ENCODE measurements around the gene HOXC10. TPM values are rescaled to one million over a fixed set of nuclear protein-coding genes. Genes with fewer than 3 reads are reported as not detected.

The HOXC10 gene
- total and polyA plus RNA-seq, 2 donors from 2014 or later, result 49.7 to 50.7 TPM

DNA sequence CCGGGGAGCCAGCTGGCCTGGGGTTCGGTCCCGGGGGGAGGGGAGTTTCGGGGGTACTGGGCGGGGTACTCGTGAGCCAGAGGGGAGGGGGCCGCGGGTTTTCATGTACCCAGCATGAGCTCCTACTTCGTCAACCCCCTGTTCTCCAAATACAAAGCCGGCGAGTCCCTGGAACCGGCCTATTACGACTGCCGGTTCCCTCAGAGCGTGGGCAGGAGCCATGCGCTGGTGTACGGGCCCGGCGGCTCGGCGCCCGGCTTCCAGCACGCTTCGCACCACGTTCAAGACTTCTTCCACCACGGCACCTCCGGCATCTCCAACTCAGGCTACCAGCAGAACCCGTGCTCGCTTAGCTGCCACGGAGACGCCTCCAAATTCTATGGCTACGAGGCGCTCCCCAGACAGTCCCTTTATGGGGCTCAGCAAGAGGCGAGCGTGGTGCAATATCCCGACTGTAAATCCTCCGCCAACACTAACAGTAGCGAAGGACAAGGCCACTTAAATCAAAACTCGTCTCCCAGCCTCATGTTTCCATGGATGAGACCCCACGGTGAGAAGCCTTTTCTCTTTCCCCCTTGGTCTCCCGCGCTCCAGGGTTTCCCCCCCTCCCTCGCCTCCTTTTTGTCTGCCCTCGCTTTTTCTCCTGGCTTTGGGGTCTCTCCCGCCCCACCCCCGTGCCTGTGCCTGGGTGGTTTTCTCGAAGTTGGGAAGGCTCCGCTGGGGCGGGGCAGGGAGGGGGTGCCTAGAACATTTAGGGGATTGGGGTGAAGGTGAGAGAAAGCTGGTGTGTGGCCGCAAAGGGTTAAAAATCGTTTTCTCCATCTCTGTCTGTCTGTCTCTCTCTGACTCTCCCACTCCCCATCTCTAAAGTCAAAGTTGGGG is 24.5 kb downstream of the HOXC10 start:
- H3K27ac ChIP-seq (ENCODE audit: low read depth in 2 of 2, low read length in 2 of 2), result peak overlapping the region; percentile 33 to 67
- TF ChIP-seq, protein P1, sequence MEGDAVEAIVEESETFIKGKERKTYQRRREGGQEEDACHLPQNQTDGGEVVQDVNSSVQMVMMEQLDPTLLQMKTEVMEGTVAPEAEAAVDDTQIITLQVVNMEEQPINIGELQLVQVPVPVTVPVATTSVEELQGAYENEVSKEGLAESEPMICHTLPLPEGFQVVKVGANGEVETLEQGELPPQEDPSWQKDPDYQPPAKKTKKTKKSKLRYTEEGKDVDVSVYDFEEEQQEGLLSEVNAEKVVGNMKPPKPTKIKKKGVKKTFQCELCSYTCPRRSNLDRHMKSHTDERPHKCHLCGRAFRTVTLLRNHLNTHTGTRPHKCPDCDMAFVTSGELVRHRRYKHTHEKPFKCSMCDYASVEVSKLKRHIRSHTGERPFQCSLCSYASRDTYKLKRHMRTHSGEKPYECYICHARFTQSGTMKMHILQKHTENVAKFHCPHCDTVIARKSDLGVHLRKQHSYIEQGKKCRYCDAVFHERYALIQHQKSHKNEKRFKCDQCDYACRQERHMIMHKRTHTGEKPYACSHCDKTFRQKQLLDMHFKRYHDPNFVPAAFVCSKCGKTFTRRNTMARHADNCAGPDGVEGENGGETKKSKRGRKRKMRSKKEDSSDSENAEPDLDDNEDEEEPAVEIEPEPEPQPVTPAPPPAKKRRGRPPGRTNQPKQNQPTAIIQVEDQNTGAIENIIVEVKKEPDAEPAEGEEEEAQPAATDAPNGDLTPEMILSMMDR (IDR thresholded peaks at IDR 0.05; ENCODE audit: borderline replicate concordance, extremely low read depth, insufficient read depth), result no peak
- peak overlapping the region in 2 of 3 donors; percentile 48 to 65 for H3K9ac ChIP-seq (ENCODE audit: low read length in 3 of 3)
- intact Hi-C loops (cut with DNase I), result loop anchor here (5.0 kb wide), 1 partner anchor 188 kb away; no protein-coding TSS in a partner anchor
- no peaks in the 10 kb centered on the region for H3K36me3 ChIP-seq (ENCODE audit: control insufficient read depth in 2 of 3, insufficient read depth in 3 of 3, low read length in 3 of 3)
- no peaks in the 10 kb centered on the region for H3K9me3 ChIP-seq (ENCODE audit: control insufficient read depth in 2 of 3, insufficient read depth in 1 of 3, low read length in 3 of 3)
- peaks cover 4% of the 10 kb centered on the region for H3K27me3 ChIP-seq (ENCODE audit: control insufficient read depth, insufficient read depth, low read length)
- peaks cover 4 to 29% (median 19%) of the 10 kb centered on the region in 3 donors for H3K4me1 ChIP-seq (ENCODE audit: control insufficient read depth in 2 of 3, insufficient read depth in 2 of 3, low read depth in 1 of 3, low read length in 3 of 3)
- FAIRE-seq (no peak), DNase-seq (peak in 1 of 5 donors; percentile 67)
- H3K4me3 ChIP-seq (ENCODE audit: low read length in 3 of 3), result peak overlapping the region; percentile 49 to 59 (median 51)

DNA sequence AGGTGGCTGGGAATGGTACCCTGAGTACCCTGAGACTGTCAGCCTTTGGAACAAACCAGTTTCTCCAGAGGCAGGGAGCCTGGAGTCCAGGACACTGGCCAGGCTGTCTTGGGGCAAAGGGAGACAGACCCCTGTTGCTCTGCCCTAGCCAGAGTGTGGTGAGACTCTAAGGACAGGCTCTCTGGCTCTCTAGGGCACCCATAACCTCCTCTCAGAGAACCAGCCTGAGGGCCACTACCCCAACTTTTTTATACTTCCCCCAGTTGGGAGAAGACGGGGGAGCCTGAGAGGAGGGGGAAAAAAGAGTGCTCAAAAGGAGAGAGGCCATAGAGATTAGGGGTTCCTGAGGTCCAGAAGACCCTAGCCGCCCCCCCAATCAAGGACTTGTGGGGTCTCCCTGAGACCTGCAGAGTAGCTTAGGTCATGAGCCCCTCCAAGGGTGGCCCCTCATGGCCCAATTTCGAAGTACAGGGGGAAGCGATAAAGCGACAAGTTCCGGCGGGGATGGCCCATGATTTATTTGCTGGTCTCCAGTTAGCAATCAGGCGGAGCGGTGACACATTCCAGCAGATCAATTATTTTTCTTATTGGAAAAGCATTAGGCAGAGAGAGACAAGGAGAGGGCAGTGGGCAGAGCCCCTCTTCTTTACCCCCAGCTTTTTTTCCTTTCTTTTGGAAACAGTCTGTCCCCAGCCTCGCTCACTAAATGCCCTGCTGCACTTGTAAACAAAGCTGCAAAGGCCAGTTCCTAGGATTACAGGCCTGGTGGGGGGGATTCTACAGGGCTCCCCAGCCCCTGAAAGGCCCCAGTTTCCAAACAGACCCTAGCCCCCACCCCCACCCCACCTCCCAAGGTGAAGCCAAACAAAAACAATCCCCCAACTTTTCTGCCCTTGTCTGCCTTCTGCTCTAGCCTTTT is 25.4 kb downstream of the HOXC10 start:
- FAIRE-seq, result no peak
- Histone ChIP-seq H3K4me3 (ENCODE audit: low read length in 3 of 3) (peak overlapping the region; percentile 14 to 59 (median 31)), H3K9ac (ENCODE audit: low read length in 3 of 3) (peak overlapping the region in 1 of 3 donors; percentile 43), H3K4me1 (ENCODE audit: control insufficient read depth in 2 of 3, insufficient read depth in 2 of 3, low read depth in 1 of 3, low read length in 3 of 3) (peaks cover 4 to 35% (median 19%) of the 10 kb centered on the region in 3 donors), H3K27ac (ENCODE audit: low read depth in 2 of 2, low read length in 2 of 2) (peak overlapping the region; percentile 26 to 61), H3K36me3 (ENCODE audit: control insufficient read depth in 2 of 3, insufficient read depth in 3 of 3, low read length in 3 of 3) (no peaks in the 10 kb centered on the region), H3K27me3 (ENCODE audit: control insufficient read depth, insufficient read depth, low read length) (peaks cover 4% of the 10 kb centered on the region), H3K9me3 (ENCODE audit: control insufficient read depth in 2 of 3, insufficient read depth in 1 of 3, low read length in 3 of 3) (no peaks in the 10 kb centered on the region)
- TF ChIP-seq, protein P1 (IDR thresholded peaks at IDR 0.05; ENCODE audit: borderline replicate concordance, extremely low read depth, insufficient read depth), result no peak
- intact Hi-C loops (cut with DNase I), result loop anchor here (5.0 kb wide), 1 partner anchor 187 kb away; no protein-coding TSS in a partner anchor
- peak in 2 of 5 donors; percentile 59 to 76 for DNase-seq

DNA sequence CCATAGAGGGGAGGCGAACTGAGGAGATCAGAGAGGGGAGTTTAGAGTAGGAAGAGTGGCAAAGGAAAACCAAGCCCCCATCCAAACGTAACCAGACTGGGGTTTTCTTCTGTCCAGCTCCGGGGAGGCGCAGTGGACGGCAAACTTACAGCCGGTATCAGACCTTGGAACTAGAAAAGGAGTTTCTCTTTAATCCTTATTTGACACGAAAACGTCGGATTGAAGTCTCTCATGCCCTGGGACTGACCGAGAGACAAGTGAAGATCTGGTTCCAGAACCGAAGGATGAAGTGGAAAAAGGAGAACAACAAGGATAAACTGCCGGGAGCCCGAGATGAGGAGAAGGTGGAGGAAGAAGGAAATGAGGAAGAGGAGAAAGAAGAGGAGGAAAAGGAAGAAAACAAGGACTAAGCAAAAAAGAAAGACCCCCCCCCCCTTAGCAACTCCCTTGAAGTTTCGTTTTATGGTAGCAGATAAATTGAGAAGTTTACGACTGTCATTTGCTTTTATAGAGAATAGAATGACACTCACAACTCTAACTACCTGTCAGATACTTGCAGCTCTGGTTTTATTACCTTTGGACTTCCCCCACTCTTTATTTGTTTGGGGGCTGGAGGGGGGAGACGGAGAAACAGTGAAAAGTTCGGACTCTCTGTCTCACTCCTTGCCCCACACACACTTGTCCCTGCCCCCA is 26.2 kb downstream of the HOXC10 start:
- H3K4me3 ChIP-seq (ENCODE audit: low read length in 3 of 3), result peak overlapping the region; percentile 11 to 31 (median 14)
- DNase-seq, result peak; percentile 30 to 91 (median 85)
- no peaks in the 10 kb centered on the region for H3K9me3 ChIP-seq (ENCODE audit: control insufficient read depth in 2 of 3, insufficient read depth in 1 of 3, low read length in 3 of 3)
- TF ChIP-seq, protein P1 (IDR thresholded peaks at IDR 0.05; ENCODE audit: borderline replicate concordance, extremely low read depth, insufficient read depth), result no peak
- H3K27me3 ChIP-seq (ENCODE audit: control insufficient read depth, insufficient read depth, low read length), result peaks cover 4% of the 10 kb centered on the region
- no peak for FAIRE-seq
- peaks cover 4 to 29% (median 15%) of the 10 kb centered on the region in 3 donors for H3K4me1 ChIP-seq (ENCODE audit: control insufficient read depth in 2 of 3, insufficient read depth in 2 of 3, low read depth in 1 of 3, low read length in 3 of 3)
- H3K36me3 ChIP-seq (ENCODE audit: control insufficient read depth in 2 of 3, insufficient read depth in 3 of 3, low read length in 3 of 3), result no peaks in the 10 kb centered on the region
- H3K27ac ChIP-seq (ENCODE audit: low read depth in 2 of 2, low read length in 2 of 2), result peak overlapping the region; percentile 26 to 61
- intact Hi-C loops (cut with DNase I), result loop anchor here (5.0 kb wide), 1 partner anchor 186 kb away; no protein-coding TSS in a partner anchor
- peak overlapping the region in 1 of 3 donors; percentile 37 for H3K9ac ChIP-seq (ENCODE audit: low read length in 3 of 3)

All from kidney (tissue), 14 donors.